Gastrocnemius medialis (tissue), 4 donors: ENCODE results near the gene HEATR5B.

Experiments used
- CTCF ChIP-seq, 5 experiments: fragments of 450-650 bp in 3 of 5; fragments of 200-600 bp in 2 of 5; sonication (generic) in 2 of 5; IDR thresholded peaks in 4 of 5; conservative IDR thresholded peaks in 1 of 5; 1 replicate in 4 of 5; 2 replicates in 1 of 5; pipeline ENCODE4 v1.5.1; 2016 to 2019; ENCODE audit warnings: antibody characterized with exemption in 5 of 5, mild to moderate bottlenecking in 3 of 5, moderate library complexity in 3 of 5
- POLR2A ChIP-seq, 2 donors: fragments of 450-650 bp; IDR thresholded peaks; one replicate each; pipeline ENCODE4 v1.6.1; 2017; ENCODE audit warnings: antibody characterized with exemption in 2 of 2, mild to moderate bottlenecking in 2 of 2, moderate library complexity in 2 of 2

GRCh38 chr2:36951027-36951518 lies 133.1 kb downstream of the HEATR5B start:
- TF ChIP-seq CTCF (IDR thresholded peaks at IDR 0.05 in 4 of 5, conservative IDR thresholded peaks at IDR 0.05 in 1 of 5) = no peak
- TF ChIP-seq POLR2A (IDR thresholded peaks at IDR 0.05) = no peak
